Measurements from ENCODE around the gene DIDO1. TPM values are rescaled to one million over a fixed set of nuclear protein-coding genes. Genes with fewer than 3 reads are reported as not detected.
A peak's percentile ranks its signal among the peaks of the same experiment; 100 is the strongest.

The DIDO1 gene
- total and polyA plus RNA-seq, 2 of the 13 experiments (the other 11 are each of a cell fraction or from before 2014, with no cell fraction given), result 75.0 to 75.1 TPM

GRCh38 chr20:62828511-62829230, 97.6 kb downstream of the DIDO1 start (continued):
- TF ChIP-seq HHEX (CRISPR knock-in tag; IDR thresholded peaks at IDR 0.05) (no peak), ZNF552 (CRISPR knock-in tag; IDR thresholded peaks at IDR 0.05; ENCODE audit: borderline replicate concordance) (no peak), ZNF672 (CRISPR knock-in tag; IDR thresholded peaks at IDR 0.05) (no peak), ZNF501 (CRISPR knock-in tag; IDR thresholded peaks at IDR 0.05) (no peak), MXD1 (CRISPR knock-in tag; IDR thresholded peaks at IDR 0.05) (peak; percentile 9; the same call in 1 of the 2 replicates), HNRNPL (IDR thresholded peaks at IDR 0.05; ENCODE audit: low read depth, low read length) (peak; percentile 27; the same call in 1 of the 2 replicates), NRL (CRISPR knock-in tag; IDR thresholded peaks at IDR 0.05; ENCODE audit: borderline replicate concordance) (no peak), ZNF749 (CRISPR knock-in tag; IDR thresholded peaks at IDR 0.05; ENCODE audit: borderline replicate concordance) (no peak), ZNF7 (CRISPR knock-in tag; IDR thresholded peaks at IDR 0.05) (no peak), EHMT2 (IDR thresholded peaks at IDR 0.05; ENCODE audit: borderline replicate concordance, low read depth, low read length) (no peak), SIN3B (IDR thresholded peaks at IDR 0.05; ENCODE audit: low read length) (no peak)

GRCh38 chr20:62828051-62828450, 98.3 kb downstream of the DIDO1 start:
- WGBS (ENCODE audit: low lambda C conversion rate), result 93% methylated on average over 9 of the region's 9 CpGs
- Histone ChIP-seq H3K27me3 (ENCODE audit: control insufficient read depth in 1 of 2, insufficient read depth in 2 of 2, low read length in 2 of 2) (no peaks in the 10 kb centered on the region), H3K9me3 (ENCODE audit: low read length) (no peaks in the 10 kb centered on the region), H3K36me3 (replicated peaks in 1 of 2; ENCODE audit: control insufficient read depth in 1 of 2, insufficient read depth in 2 of 2, low read length in 2 of 2) (peaks cover 8 to 9% of the 10 kb centered on the region in 2 experiments; a peak in 3 of 5 replicates), H3K27ac (ENCODE audit: extremely low read length, insufficient read depth, low read length) (no peak overlapping the region), H3K79me2 (ENCODE audit: insufficient read depth, low read length) (no peaks in the 10 kb centered on the region), H3K4me2 (ENCODE audit: low read depth, low read length) (no peak overlapping the region), H3K4me3 (replicated peaks in 1 of 3; ENCODE audit: insufficient read depth in 1 of 3, low read depth in 2 of 3, low read length in 3 of 3) (no peak overlapping the region), H3K4me1 (ENCODE audit: insufficient read depth, low read length) (peaks cover 37% of the 10 kb centered on the region), H4K20me1 (ENCODE audit: insufficient read depth, low read length) (no peaks in the 10 kb centered on the region; the same call in 1 of the 2 replicates), H3K9ac (ENCODE audit: insufficient read depth, low read depth, low read length) (no peak overlapping the region), H2AFZ (ENCODE audit: low read length) (no peak overlapping the region)
- CTCF ChIA-PET (ENCODE audit: low intra/inter-chr PET ratio, low total read pairs), result no interaction called here
- BruUV-seq (replicated peaks), result no TSS peak
- no peak for TF ChIP-seq HHEX (CRISPR knock-in tag; IDR thresholded peaks at IDR 0.05)
- peak; percentile 72; the same call in 1 of the 2 replicates for TF ChIP-seq HNRNPL (IDR thresholded peaks at IDR 0.05; ENCODE audit: low read depth, low read length)
- intact Hi-C loops (cut with micrococcal nuclease; ENCODE audit: unreplicated experiment) (no loop called here), in situ Hi-C loops (cut with HindIII; ENCODE audit: extremely low pct_ligation_motif_present, low pct_unique_long_range_greater_than_20kb) (no loop called here)
- POLR2A ChIA-PET, result no interaction called here
- FAIRE-seq (no peak), ATAC-seq (no peak), DNase-seq (ENCODE audit: low spot score) (no peak)

Small RNAs within 50 kb of the gene (small RNA-seq; reads per million reads assigned to genes)
- 0 reads per million in 3 experiments for gene DPH3P1 (ENCODE audit: insufficient read depth in 2 of 3, insufficient read length in 3 of 3, low read depth in 2 of 3, low replicate concordance in 1 of 3)

Other genes with a start within 250 kb of the DIDO1 start
- 0.09 TPM in 1 of 2 replicates, not detected in the other for gene NTSR1, start 217.7 kb downstream of the DIDO1 start, total RNA-seq (2016; rRNA removed; fragmentation: Illumina TruSeq; extraction: Trizol)
- 0.12 and 0.17 TPM in 2 replicates for gene NTSR1, start 217.7 kb downstream of the DIDO1 start, polyA plus RNA-seq (2011; rRNA removed)
- 34.8 and 35.9 TPM in 2 replicates for gene MRGBP, start 130.0 kb downstream of the DIDO1 start, total RNA-seq (2016; rRNA removed; fragmentation: Illumina TruSeq; extraction: Trizol)
- 31.6 and 34.2 TPM in 2 replicates for gene MRGBP, start 130.0 kb downstream of the DIDO1 start, polyA plus RNA-seq (2011; rRNA removed)
- gene OGFR, start 121.7 kb downstream of the DIDO1 start, total RNA-seq (2016; rRNA removed; fragmentation: Illumina TruSeq; extraction: Trizol), result 68.3 and 81.8 TPM in 2 replicates
- 47.7 and 62.2 TPM in 2 replicates for gene OGFR, start 121.7 kb downstream of the DIDO1 start, polyA plus RNA-seq (2011; rRNA removed)
- gene COL9A3, start 109.5 kb downstream of the DIDO1 start, total RNA-seq (2016; rRNA removed; fragmentation: Illumina TruSeq; extraction: Trizol), result 53.3 and 204 TPM in 2 replicates
- 155 and 175 TPM in 2 replicates for gene COL9A3, start 109.5 kb downstream of the DIDO1 start, polyA plus RNA-seq (2011; rRNA removed)
- 20.0 and 21.1 TPM in 2 replicates for gene TCFL5, start 64.7 kb downstream of the DIDO1 start, total RNA-seq (2016; rRNA removed; fragmentation: Illumina TruSeq; extraction: Trizol)
- 14.2 and 14.8 TPM in 2 replicates for gene TCFL5, start 64.7 kb downstream of the DIDO1 start, polyA plus RNA-seq (2011; rRNA removed)
- 59.8 and 74.4 TPM in 2 replicates for gene GID8, start 11.6 kb upstream of the DIDO1 start, total RNA-seq (2016; rRNA removed; fragmentation: Illumina TruSeq; extraction: Trizol)
- gene GID8, start 11.6 kb upstream of the DIDO1 start, polyA plus RNA-seq (2011; rRNA removed), result 39.0 and 39.6 TPM in 2 replicates
- gene SLC17A9, start 26.2 kb upstream of the DIDO1 start, total RNA-seq (2016; rRNA removed; fragmentation: Illumina TruSeq; extraction: Trizol), result 33.6 and 110 TPM in 2 replicates
- gene SLC17A9, start 26.2 kb upstream of the DIDO1 start, polyA plus RNA-seq (2011; rRNA removed), result 191 and 280 TPM in 2 replicates
- not detected in 2 replicates for gene BHLHE23, start 80.5 kb upstream of the DIDO1 start, total RNA-seq (2016; rRNA removed; fragmentation: Illumina TruSeq; extraction: Trizol)
- not detected in 2 replicates for gene BHLHE23, start 80.5 kb upstream of the DIDO1 start, polyA plus RNA-seq (2011; rRNA removed)

All from HepG2 (cell line).